ENCODE data around the gene SLC46A1. TPM values are rescaled to one million over a fixed set of nuclear protein-coding genes. Genes with fewer than 3 reads are reported as not detected.

The SLC46A1 gene
- total and polyA plus RNA-seq, 2 of the 8 experiments (the other 6 are each of a cell fraction or from before 2014, with no cell fraction given) = 5.3 to 8.7 TPM

DNA sequence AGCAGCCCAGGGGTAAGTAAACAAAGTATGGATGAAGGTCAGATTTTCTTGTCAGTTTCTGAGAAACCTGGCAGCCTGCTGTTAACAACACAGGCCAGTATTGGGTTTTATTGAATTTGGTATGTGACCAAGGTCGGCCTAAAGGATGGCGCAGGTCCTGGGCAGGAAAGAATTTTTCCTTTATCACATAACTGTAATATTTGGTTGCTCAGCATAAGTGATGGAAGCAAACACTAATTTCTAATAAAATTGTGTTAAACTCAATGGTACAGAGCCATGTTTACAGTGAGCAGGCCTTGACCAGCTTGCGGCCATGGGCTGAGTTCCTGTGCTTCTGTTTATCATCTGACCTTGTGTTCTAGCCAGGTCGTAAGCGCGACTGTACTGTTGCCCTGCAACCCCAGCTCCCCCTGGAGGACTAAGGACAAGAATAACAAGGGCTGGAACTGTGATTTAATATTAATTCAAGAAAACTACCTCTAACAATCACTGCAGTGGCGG lies 59.2 kb downstream of the SLC46A1 start:
- no peak overlapping the region for H2BK15ac ChIP-seq (ENCODE audit: low read length)
- no peaks in the 10 kb centered on the region for H3K27me3 ChIP-seq (replicated peaks in 1 of 4; ENCODE audit: control insufficient read depth in 3 of 4, extremely low read depth in 1 of 4, insufficient read depth in 3 of 4, low read length in 3 of 4)
- ChIA-PET POLR2A (ENCODE audit: partially characterized antibody) (interaction anchor here (0.7 to 9.7 kb wide), 10 partner anchors 10 to 26 kb away, joined by 3 to 92 read pairs (median 6); partner anchors contain the start of genes IFT20, POLDIP2, SEBOX and TNFAIP1), CTCF (ENCODE audit: partially characterized antibody) (interaction anchor here (1.0 to 2.5 kb wide), 11 partner anchors 9 to 115 kb away, joined by 3 to 10 read pairs (median 5); partner anchors contain the start of genes IFT20 and TNFAIP1)
- DNase-seq (ENCODE audit: low read depth in 1 of 2, low spot score in 2 of 2) (no peak), FAIRE-seq (no peak)
- H3K9me3 ChIP-seq (ENCODE audit: insufficient read depth in 2 of 2, low read depth in 1 of 2, low read length in 1 of 2) = no peaks in the 10 kb centered on the region
- no peaks in the 10 kb centered on the region for H3K23me2 ChIP-seq (ENCODE audit: low read depth, low read length)
- no peak overlapping the region for H4K91ac ChIP-seq (replicated peaks; ENCODE audit: insufficient read length, low read length)
- H3K79me1 ChIP-seq (ENCODE audit: low read depth, low read length) = no peaks in the 10 kb centered on the region
- no peak overlapping the region for H3K9ac ChIP-seq (replicated peaks in 1 of 4; ENCODE audit: extremely low read depth in 1 of 4, low read depth in 3 of 4, low read length in 3 of 4)
- H3K14ac ChIP-seq (ENCODE audit: insufficient read length) = no peak overlapping the region
- H2BK120ac ChIP-seq (replicated peaks; ENCODE audit: low read depth, low read length) = no peak overlapping the region
- H3K4me2 ChIP-seq (ENCODE audit: insufficient read depth in 1 of 2, low read depth in 2 of 2, low read length in 2 of 2) = no peak overlapping the region
- H3K4ac ChIP-seq (replicated peaks; ENCODE audit: insufficient read length, low read depth, low read length) = no peak overlapping the region
- H4K8ac ChIP-seq (ENCODE audit: extremely low read depth, insufficient read depth, low read length) = no peak overlapping the region
- no peak overlapping the region for H3K18ac ChIP-seq (ENCODE audit: extremely low read depth, low read length)
- no peak overlapping the region for H3K4me3 ChIP-seq (ENCODE audit: extremely low read depth in 1 of 4, insufficient read depth in 2 of 4, low read depth in 3 of 4, low read length in 4 of 4)
- H2AFZ ChIP-seq (ENCODE audit: low read length) = no peak overlapping the region
- TF ChIP-seq, protein P1, sequence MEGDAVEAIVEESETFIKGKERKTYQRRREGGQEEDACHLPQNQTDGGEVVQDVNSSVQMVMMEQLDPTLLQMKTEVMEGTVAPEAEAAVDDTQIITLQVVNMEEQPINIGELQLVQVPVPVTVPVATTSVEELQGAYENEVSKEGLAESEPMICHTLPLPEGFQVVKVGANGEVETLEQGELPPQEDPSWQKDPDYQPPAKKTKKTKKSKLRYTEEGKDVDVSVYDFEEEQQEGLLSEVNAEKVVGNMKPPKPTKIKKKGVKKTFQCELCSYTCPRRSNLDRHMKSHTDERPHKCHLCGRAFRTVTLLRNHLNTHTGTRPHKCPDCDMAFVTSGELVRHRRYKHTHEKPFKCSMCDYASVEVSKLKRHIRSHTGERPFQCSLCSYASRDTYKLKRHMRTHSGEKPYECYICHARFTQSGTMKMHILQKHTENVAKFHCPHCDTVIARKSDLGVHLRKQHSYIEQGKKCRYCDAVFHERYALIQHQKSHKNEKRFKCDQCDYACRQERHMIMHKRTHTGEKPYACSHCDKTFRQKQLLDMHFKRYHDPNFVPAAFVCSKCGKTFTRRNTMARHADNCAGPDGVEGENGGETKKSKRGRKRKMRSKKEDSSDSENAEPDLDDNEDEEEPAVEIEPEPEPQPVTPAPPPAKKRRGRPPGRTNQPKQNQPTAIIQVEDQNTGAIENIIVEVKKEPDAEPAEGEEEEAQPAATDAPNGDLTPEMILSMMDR (IDR thresholded peaks at IDR 0.05; ENCODE audit: control extremely low read depth in 1 of 3, insufficient read depth in 1 of 3, low read depth in 1 of 3, low read length in 3 of 3) = peak; percentile 21 to 33 (median 22); a peak in 3 of 4 replicates
- TF ChIP-seq JUND (IDR thresholded peaks at IDR 0.05; ENCODE audit: low read length) (no peak), RAD21 (IDR thresholded peaks at IDR 0.05 in 1 of 2, conservative IDR thresholded peaks at IDR 0.05 in 1 of 2; ENCODE audit: low read depth in 2 of 2, low read length in 2 of 2) (peak; percentile 26 to 51; a peak in 3 of 4 replicates)
- H3K79me2 ChIP-seq (ENCODE audit: control insufficient read depth in 1 of 2, insufficient read depth in 2 of 2, low read length in 2 of 2) = no peaks in the 10 kb centered on the region
- no peak overlapping the region for H2AK5ac ChIP-seq (ENCODE audit: low read depth, low read length)
- H2BK5ac ChIP-seq (ENCODE audit: low read depth, low read length) = no peak overlapping the region
- peaks cover 20 to 58% (median 45%) of the 10 kb centered on the region in 4 experiments; a peak in 7 of 8 replicates for H3K36me3 ChIP-seq (ENCODE audit: control insufficient read depth in 2 of 4, insufficient read depth in 4 of 4, low read length in 3 of 4)
- no peak overlapping the region for H3K27ac ChIP-seq (ENCODE audit: low read depth, low read length)
- no peak overlapping the region for H3K56ac ChIP-seq (replicated peaks; ENCODE audit: insufficient read length, low read depth, low read length)
- H2BK12ac ChIP-seq (ENCODE audit: low read depth, low read length) = no peak overlapping the region
- H3K4me1 ChIP-seq (replicated peaks in 1 of 4; ENCODE audit: control insufficient read depth in 3 of 4, insufficient read depth in 4 of 4, low read length in 3 of 4) = peaks cover 0 to 4% (median 0%) of the 10 kb centered on the region in 4 experiments; a peak in 3 of 7 replicates
- no peak overlapping the region for H2BK20ac ChIP-seq (ENCODE audit: low read length)
- H3K23ac ChIP-seq (ENCODE audit: insufficient read length) = no peak overlapping the region
- peaks cover 13 to 15% of the 10 kb centered on the region in 2 experiments for H4K20me1 ChIP-seq (replicated peaks in 1 of 2; ENCODE audit: control insufficient read depth in 1 of 2, insufficient read depth in 2 of 2, low read length in 2 of 2)
- WGBS, 2 experiments (ENCODE audit: extremely low coverage in 1 of 2, insufficient coverage in 1 of 2, insufficient read length in 1 of 2, insufficient replicate concordance in 2 of 2, low coverage in 1 of 2, low lambda C conversion rate in 2 of 2, missing lambda C conversion rate in 1 of 2) = 95% methylated on average over 7 of the region's 7 CpGs; no CpG with 5 or more reads in 1 of the 2 experiments
- no peak overlapping the region for H4K5ac ChIP-seq (ENCODE audit: insufficient read length, low read depth, low read length)
